ENCODE data around the gene MAP2. TPM values are rescaled to one million over a fixed set of nuclear protein-coding genes. Genes with fewer than 3 reads are reported as not detected.

The MAP2 gene
- total RNA-seq, 1 experiment from 2014 or later: 7.6 TPM

DNA sequence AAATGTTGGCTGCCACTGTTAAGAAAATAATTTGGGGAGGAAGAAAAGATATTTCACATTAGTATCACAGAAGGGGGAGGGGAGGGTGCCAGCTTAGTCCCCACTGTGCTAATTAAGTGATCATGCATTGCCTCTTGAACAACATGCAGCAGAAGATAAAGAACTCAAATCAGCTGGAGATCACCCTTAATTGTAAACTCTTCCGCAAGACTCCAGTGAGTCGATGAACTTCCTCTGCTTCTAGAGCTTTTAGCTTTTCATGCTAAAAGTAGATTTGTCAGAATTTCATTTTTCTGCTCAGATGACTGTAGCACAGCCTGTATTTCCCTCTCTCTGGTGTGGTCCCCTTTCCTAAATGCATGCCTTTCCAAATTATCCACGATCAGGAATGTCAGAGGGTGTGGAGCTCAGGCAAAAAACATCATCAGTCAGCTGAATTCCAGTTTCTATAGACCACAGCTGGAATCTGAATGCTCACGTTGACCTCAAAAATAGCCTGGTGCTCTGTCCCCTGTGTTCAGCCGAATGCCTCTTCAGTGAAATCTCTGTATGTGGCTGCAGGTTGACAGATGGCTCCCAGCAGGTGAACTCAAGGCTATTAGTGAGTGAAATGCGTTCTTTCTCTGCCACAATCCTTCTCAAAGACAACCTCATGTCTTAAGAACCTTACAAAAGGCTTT is 191.0 kb downstream of the MAP2 start (continued):
- TF ChIP-seq TEAD4 (CRISPR knock-in tag; IDR thresholded peaks at IDR 0.05) (0 out of 2 replicates have a peak, but pooled peaks have one; percentile 31), CREB1 (CRISPR knock-in tag; IDR thresholded peaks at IDR 0.05) (no peak), GTF2I (CRISPR knock-in tag; conservative IDR thresholded peaks at IDR 0.05) (no peak), SMAD4 (CRISPR knock-in tag; IDR thresholded peaks at IDR 0.05) (no peak), NR2C2 (CRISPR knock-in tag; IDR thresholded peaks at IDR 0.05) (no peak), ETV6 (CRISPR knock-in tag; IDR thresholded peaks at IDR 0.05) (no peak; the same call in 1 of the 2 replicates), ZNF317 (CRISPR knock-in tag; IDR thresholded peaks at IDR 0.05; ENCODE audit: borderline replicate concordance, low read depth) (no peak), RORB (CRISPR knock-in tag; IDR thresholded peaks at IDR 0.05) (no peak), ZNF232 (CRISPR knock-in tag; IDR thresholded peaks at IDR 0.05) (no peak), NFE2L1 (CRISPR knock-in tag; IDR thresholded peaks at IDR 0.05) (no peak), TP53 (CRISPR knock-in tag; IDR thresholded peaks at IDR 0.05) (no peak)
- TF ChIP-seq, protein P1, sequence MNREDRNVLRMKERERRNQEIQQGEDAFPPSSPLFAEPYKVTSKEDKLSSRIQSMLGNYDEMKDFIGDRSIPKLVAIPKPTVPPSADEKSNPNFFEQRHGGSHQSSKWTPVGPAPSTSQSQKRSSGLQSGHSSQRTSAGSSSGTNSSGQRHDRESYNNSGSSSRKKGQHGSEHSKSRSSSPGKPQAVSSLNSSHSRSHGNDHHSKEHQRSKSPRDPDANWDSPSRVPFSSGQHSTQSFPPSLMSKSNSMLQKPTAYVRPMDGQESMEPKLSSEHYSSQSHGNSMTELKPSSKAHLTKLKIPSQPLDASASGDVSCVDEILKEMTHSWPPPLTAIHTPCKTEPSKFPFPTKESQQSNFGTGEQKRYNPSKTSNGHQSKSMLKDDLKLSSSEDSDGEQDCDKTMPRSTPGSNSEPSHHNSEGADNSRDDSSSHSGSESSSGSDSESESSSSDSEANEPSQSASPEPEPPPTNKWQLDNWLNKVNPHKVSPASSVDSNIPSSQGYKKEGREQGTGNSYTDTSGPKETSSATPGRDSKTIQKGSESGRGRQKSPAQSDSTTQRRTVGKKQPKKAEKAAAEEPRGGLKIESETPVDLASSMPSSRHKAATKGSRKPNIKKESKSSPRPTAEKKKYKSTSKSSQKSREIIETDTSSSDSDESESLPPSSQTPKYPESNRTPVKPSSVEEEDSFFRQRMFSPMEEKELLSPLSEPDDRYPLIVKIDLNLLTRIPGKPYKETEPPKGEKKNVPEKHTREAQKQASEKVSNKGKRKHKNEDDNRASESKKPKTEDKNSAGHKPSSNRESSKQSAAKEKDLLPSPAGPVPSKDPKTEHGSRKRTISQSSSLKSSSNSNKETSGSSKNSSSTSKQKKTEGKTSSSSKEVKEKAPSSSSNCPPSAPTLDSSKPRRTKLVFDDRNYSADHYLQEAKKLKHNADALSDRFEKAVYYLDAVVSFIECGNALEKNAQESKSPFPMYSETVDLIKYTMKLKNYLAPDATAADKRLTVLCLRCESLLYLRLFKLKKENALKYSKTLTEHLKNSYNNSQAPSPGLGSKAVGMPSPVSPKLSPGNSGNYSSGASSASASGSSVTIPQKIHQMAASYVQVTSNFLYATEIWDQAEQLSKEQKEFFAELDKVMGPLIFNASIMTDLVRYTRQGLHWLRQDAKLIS (CRISPR knock-in tag; IDR thresholded peaks at IDR 0.05; ENCODE audit: borderline replicate concordance): no peak
- TF ChIP-seq, protein P2, sequence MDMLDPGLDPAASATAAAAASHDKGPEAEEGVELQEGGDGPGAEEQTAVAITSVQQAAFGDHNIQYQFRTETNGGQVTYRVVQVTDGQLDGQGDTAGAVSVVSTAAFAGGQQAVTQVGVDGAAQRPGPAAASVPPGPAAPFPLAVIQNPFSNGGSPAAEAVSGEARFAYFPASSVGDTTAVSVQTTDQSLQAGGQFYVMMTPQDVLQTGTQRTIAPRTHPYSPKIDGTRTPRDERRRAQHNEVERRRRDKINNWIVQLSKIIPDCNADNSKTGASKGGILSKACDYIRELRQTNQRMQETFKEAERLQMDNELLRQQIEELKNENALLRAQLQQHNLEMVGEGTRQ (CRISPR knock-in tag; IDR thresholded peaks at IDR 0.05): no peak
- TF ChIP-seq, protein P3, sequence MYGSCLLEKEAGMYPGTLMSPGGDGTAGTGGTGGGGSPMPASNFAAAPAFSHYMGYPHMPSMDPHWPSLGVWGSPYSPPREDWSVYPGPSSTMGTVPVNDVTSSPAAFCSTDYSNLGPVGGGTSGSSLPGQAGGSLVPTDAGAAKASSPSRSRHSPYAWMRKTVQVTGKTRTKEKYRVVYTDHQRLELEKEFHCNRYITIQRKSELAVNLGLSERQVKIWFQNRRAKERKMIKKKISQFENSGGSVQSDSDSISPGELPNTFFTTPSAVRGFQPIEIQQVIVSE (CRISPR knock-in tag; IDR thresholded peaks at IDR 0.05; ENCODE audit: borderline replicate concordance): no peak
- TF ChIP-seq, protein P4, sequence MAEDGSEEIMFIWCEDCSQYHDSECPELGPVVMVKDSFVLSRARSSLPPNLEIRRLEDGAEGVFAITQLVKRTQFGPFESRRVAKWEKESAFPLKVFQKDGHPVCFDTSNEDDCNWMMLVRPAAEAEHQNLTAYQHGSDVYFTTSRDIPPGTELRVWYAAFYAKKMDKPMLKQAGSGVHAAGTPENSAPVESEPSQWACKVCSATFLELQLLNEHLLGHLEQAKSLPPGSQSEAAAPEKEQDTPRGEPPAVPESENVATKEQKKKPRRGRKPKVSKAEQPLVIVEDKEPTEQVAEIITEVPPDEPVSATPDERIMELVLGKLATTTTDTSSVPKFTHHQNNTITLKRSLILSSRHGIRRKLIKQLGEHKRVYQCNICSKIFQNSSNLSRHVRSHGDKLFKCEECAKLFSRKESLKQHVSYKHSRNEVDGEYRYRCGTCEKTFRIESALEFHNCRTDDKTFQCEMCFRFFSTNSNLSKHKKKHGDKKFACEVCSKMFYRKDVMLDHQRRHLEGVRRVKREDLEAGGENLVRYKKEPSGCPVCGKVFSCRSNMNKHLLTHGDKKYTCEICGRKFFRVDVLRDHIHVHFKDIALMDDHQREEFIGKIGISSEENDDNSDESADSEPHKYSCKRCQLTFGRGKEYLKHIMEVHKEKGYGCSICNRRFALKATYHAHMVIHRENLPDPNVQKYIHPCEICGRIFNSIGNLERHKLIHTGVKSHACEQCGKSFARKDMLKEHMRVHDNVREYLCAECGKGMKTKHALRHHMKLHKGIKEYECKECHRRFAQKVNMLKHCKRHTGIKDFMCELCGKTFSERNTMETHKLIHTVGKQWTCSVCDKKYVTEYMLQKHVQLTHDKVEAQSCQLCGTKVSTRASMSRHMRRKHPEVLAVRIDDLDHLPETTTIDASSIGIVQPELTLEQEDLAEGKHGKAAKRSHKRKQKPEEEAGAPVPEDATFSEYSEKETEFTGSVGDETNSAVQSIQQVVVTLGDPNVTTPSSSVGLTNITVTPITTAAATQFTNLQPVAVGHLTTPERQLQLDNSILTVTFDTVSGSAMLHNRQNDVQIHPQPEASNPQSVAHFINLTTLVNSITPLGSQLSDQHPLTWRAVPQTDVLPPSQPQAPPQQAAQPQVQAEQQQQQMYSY (CRISPR knock-in tag; IDR thresholded peaks at IDR 0.05): no peak
- TF ChIP-seq, protein P5, sequence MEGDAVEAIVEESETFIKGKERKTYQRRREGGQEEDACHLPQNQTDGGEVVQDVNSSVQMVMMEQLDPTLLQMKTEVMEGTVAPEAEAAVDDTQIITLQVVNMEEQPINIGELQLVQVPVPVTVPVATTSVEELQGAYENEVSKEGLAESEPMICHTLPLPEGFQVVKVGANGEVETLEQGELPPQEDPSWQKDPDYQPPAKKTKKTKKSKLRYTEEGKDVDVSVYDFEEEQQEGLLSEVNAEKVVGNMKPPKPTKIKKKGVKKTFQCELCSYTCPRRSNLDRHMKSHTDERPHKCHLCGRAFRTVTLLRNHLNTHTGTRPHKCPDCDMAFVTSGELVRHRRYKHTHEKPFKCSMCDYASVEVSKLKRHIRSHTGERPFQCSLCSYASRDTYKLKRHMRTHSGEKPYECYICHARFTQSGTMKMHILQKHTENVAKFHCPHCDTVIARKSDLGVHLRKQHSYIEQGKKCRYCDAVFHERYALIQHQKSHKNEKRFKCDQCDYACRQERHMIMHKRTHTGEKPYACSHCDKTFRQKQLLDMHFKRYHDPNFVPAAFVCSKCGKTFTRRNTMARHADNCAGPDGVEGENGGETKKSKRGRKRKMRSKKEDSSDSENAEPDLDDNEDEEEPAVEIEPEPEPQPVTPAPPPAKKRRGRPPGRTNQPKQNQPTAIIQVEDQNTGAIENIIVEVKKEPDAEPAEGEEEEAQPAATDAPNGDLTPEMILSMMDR (IDR thresholded peaks at IDR 0.05): no peak

DNA sequence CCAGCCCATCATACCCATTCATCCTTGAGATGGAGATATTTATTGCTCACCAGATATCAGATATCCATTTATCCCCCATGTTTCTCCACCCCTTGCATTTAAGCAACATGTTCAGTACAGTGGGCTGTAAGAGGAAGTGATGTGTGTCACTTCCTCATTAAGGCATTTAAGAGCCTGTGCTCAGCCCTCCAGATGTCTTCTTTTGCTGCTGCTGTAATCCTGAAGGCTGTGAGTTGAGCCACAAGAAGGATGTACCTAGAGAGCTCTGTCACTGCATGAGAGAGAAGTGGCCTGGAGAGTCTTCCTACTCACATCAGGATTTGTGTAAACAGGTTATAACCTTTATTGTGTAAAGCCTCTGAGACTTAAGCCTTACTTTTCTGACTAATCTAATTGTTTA is 195.9 kb downstream of the MAP2 start:
- peaks cover 16% of the 10 kb centered on the region for H3K36me3 Mint-ChIP-seq
- no peak for ATAC-seq
- H3K27me3 Mint-ChIP-seq (ENCODE audit: low read depth): peaks cover 24% of the 10 kb centered on the region
- ChIA-PET POLR2A (no interaction called here), CTCF (interaction anchor here (0.6 kb wide), 1 partner anchor 286 kb away, joined by 3 read pairs; no protein-coding TSS in a partner anchor)
- no peak for DNase-seq (ENCODE audit: low spot score)
- no peak overlapping the region for H3K27ac Mint-ChIP-seq
- no peak overlapping the region for H3K4me3 Mint-ChIP-seq
- peaks cover 15% of the 10 kb centered on the region for H3K9me3 Mint-ChIP-seq
- peaks cover 19% of the 10 kb centered on the region for H3K4me1 Mint-ChIP-seq
- TF ChIP-seq, protein P6, sequence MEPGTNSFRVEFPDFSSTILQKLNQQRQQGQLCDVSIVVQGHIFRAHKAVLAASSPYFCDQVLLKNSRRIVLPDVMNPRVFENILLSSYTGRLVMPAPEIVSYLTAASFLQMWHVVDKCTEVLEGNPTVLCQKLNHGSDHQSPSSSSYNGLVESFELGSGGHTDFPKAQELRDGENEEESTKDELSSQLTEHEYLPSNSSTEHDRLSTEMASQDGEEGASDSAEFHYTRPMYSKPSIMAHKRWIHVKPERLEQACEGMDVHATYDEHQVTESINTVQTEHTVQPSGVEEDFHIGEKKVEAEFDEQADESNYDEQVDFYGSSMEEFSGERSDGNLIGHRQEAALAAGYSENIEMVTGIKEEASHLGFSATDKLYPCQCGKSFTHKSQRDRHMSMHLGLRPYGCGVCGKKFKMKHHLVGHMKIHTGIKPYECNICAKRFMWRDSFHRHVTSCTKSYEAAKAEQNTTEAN (CRISPR knock-in tag; IDR thresholded peaks at IDR 0.05): no peak
- TF ChIP-seq ZNF138 (CRISPR knock-in tag; conservative IDR thresholded peaks at IDR 0.05) (no peak), EMX1 (CRISPR knock-in tag; IDR thresholded peaks at IDR 0.05) (no peak)
- TF ChIP-seq, protein P7, sequence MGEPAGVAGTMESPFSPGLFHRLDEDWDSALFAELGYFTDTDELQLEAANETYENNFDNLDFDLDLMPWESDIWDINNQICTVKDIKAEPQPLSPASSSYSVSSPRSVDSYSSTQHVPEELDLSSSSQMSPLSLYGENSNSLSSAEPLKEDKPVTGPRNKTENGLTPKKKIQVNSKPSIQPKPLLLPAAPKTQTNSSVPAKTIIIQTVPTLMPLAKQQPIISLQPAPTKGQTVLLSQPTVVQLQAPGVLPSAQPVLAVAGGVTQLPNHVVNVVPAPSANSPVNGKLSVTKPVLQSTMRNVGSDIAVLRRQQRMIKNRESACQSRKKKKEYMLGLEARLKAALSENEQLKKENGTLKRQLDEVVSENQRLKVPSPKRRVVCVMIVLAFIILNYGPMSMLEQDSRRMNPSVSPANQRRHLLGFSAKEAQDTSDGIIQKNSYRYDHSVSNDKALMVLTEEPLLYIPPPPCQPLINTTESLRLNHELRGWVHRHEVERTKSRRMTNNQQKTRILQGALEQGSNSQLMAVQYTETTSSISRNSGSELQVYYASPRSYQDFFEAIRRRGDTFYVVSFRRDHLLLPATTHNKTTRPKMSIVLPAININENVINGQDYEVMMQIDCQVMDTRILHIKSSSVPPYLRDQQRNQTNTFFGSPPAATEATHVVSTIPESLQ (CRISPR knock-in tag; IDR thresholded peaks at IDR 0.05): no peak
